ENCODE measurements around the gene CCDC152.
"Not testable (repeated sequence)": the region's sequence is repeated elsewhere in the genome, so short reads cannot be mapped to it uniquely, and the experiment has no call there.

The CCDC152 gene

DNA sequence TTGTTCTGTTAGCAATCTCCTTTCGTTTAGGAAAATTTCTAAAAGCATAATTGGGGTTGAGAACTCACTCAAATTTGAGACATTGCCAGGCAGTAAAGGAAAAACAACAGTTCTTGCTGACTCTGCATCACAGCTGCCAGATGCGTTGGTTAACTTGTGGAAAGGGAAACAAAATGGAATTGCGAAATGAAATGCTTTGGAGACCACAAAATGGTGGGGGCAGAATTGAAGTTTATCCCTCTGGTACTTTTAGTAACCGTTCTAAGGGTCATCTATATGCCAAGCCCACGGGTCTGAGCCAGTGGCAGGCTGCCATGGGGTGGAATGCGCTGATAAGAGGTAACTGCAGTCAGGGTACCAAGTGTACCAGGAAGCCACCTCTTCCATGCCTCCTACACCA, 83.7 kb downstream of the CCDC152 start:
- Mint-ChIP-seq H3K4me1 (no peaks in the 10 kb centered on the region), H3K27me3 (no peaks in the 10 kb centered on the region), H3K36me3 (no peaks in the 10 kb centered on the region), H3K27ac (no peak overlapping the region), H3K4me3 (no peak overlapping the region), H3K9me3 (no peaks in the 10 kb centered on the region)
- CTCF ChIA-PET: no interaction called here
- no peak for DNase-seq

- Mint-ChIP-seq H3K4me3 (no peak overlapping the region), H3K36me3 (no peaks in the 10 kb centered on the region), H3K4me1 (no peaks in the 10 kb centered on the region), H3K27ac (no peak overlapping the region), H3K27me3 (no peaks in the 10 kb centered on the region), H3K9me3 (no peaks in the 10 kb centered on the region)
- no peak for DNase-seq
- CTCF ChIA-PET: no interaction called here
Measured at GRCh38 chr5:42840842-42841567, 84.4 kb downstream of the CCDC152 start.

DNA sequence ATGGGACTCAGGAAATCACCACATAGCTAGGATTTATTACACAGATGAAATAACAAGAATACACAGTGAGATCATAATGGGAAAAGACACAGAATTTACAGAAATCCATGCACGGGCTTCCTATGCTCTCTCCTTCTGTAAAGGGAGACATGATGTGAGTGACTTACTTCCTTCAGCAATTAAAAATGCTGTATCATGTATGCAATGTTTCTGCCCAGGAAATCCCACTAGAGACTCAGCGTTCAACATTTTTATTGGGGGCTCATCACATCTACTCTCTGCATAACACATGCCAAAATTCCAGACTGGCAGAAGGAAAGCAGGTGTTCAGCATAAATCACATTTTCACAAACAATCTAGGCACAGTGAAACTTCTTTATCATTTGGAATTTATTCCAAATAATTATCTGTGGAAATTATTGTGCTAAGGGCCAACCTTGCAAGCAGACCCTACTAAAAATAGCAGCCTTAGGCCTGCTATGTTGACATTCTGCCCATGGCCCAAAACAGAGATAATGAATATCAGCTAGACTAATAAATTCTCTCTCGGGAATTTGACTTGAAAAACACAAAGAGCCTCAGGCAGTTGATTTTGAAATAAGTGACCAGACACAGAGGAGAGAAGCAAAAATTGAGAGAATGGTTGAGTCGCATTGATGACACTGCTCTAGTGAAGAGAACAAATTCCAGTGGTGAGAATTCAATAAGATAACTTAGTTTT, 86.5 kb downstream of the CCDC152 start:
- DNase-seq: no peak
- Mint-ChIP-seq H3K27ac (no peak overlapping the region), H3K4me1 (no peaks in the 10 kb centered on the region), H3K36me3 (no peaks in the 10 kb centered on the region), H3K4me3 (no peak overlapping the region), H3K9me3 (no peaks in the 10 kb centered on the region), H3K27me3 (no peaks in the 10 kb centered on the region)
- CTCF ChIA-PET: no interaction called here

DNA sequence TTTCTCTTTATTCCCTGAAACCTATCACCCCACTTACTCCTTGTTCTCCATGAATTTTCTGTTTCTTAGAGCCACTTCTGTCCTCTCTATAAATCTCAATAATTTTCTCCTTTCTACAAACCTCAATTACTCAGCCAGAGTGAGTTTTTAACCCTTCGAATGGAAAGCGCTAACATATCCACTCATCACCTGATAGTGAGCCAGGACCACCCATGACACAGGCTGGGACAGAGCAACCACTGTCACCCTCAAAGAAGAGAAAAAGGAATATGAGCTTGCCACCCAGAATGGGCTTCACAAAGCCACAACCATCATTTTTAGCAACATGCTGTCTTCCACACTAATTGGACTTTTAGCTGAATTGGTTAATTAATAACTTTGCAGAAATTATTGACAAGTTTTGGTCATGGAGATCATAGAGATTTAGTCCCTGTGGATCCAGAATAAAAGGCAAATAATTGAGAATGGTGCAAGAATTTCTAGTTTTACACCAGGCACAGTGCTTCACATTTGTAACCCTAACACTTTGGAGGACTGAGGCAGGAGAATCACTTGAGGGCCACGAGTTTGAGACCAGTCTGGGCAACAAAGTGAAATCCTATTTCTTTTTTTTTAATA, 87.2 kb downstream of the CCDC152 start:
- no peak overlapping the region for H3K27ac Mint-ChIP-seq
- CTCF ChIA-PET: no interaction called here

DNA sequence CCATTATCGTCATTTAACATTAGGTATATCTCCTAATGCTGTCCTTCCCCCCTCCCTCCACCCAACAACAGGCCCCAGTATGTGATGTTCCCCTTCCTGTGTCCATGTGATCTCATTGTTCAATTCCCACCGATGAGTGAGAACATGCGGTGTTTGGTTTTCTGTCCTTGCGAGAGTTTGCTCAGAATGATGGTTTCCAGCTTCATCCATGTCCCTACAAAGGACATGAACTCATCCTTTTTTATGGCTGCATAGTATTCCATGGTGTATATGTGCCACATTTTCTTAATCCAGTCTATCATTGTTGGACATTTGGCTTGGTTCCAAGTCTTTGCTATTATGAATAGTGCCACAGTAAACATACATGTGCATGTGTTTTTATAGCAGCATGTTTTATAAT, 87.8 kb downstream of the CCDC152 start:
- CTCF ChIA-PET, H3K36me3 Mint-ChIP-seq, H3K27me3 Mint-ChIP-seq, H3K9me3 Mint-ChIP-seq, H3K4me1 Mint-ChIP-seq, H3K27ac Mint-ChIP-seq, DNase-seq, H3K4me3 Mint-ChIP-seq: not testable (repeated sequence)

More for the DNA sequence above, 87.2 kb downstream of the CCDC152 start:
- Mint-ChIP-seq H3K9me3 (no peaks in the 10 kb centered on the region), H3K4me1 (no peaks in the 10 kb centered on the region), H3K36me3 (no peaks in the 10 kb centered on the region), H3K27me3 (no peaks in the 10 kb centered on the region), H3K4me3 (no peak overlapping the region)
- no peak for DNase-seq

DNA sequence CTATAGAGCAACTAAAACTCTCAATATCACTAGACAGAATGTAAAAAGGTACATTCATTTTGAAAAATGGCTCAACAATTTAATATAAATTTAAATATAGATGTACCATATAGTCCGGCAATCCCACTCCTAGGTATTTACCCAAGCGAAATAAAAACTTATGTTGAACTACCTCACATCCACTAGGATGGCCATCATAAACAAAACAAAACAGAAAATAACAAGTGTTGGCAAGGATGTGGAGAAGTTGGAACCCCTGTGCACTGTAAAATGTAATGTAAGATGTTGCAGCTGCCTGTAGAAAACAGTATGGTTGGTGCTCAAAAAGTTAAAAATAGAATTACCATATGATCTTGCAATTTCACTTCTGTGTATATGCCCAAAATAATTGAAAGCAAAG, 91.9 kb downstream of the CCDC152 start:
- DNase-seq: no peak
- H3K4me1 Mint-ChIP-seq: no peaks in the 10 kb centered on the region
- no peaks in the 10 kb centered on the region for H3K36me3 Mint-ChIP-seq
- no peaks in the 10 kb centered on the region for H3K9me3 Mint-ChIP-seq
- no peak overlapping the region for H3K27ac Mint-ChIP-seq
- H3K4me3 Mint-ChIP-seq: no peak overlapping the region
- H3K27me3 Mint-ChIP-seq: no peaks in the 10 kb centered on the region
- CTCF ChIA-PET: interaction anchor here (0.6 kb wide), 1 partner anchor 101 kb away, joined by 3 read pairs; no protein-coding TSS in a partner anchor

DNA sequence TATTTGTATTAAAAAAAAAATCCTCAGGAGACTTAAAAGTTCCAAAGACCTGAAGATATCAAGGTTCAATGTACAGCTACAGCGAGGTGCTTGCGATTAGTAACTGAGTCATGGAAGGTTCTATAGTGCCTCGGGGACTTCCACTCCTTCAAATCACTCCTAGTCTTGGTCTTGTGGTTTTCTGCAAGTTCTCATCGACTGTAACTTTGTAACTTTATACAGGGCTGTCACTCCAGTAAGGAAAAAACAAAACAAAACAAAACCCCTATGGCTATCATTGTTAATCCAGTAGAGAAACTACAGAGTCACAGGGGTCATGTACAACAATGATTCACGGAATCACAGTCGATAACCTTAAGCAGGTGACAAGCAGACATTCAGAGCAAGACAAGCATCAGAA, 94.9 kb downstream of the CCDC152 start:
- Mint-ChIP-seq H3K27ac (no peak overlapping the region), H3K27me3 (no peaks in the 10 kb centered on the region), H3K36me3 (no peaks in the 10 kb centered on the region), H3K4me1 (no peaks in the 10 kb centered on the region), H3K9me3 (no peaks in the 10 kb centered on the region), H3K4me3 (no peak overlapping the region)
- CTCF ChIA-PET: no interaction called here
- no peak for DNase-seq

Measured in activated naive CD4-positive, alpha-beta T cell treated with anti-CD3 and anti-CD28 coated beads, Interleukin-2, amount 10 ng/mL, durations not matched to agents 7 days and 5 days (primary cell).